HepG2 (cell line): Measurements from ENCODE around the gene FBXO8. TPM values are rescaled to one million over a fixed set of nuclear protein-coding genes. Genes with fewer than 3 reads are reported as not detected.

Experiments
- DMTF1 ChIP-seq: sonication (generic); formaldehyde crosslinking; IDR thresholded peaks from 2 replicates; pipeline ENCODE4 v1.4.0; 2020; ENCODE audit warnings: mild to moderate bottlenecking, missing genetic modification reagents
- EED ChIP-seq: sonication (generic); formaldehyde crosslinking; IDR thresholded peaks from 2 replicates; pipeline ENCODE4 v1.5.0; 2020; ENCODE audit warnings: mild to moderate bottlenecking, missing genetic modification reagents
- GATA4 ChIP-seq: sonication (generic); IDR thresholded peaks from 2 replicates; pipeline ENCODE4 v1.6.1; 2016; ENCODE audit warnings: antibody characterized with exemption, low read depth, borderline replicate concordance
- HOXA3 ChIP-seq: sonication (generic); formaldehyde crosslinking; IDR thresholded peaks from 2 replicates; pipeline ENCODE4 v1.5.0; 2020; ENCODE audit warnings: missing genetic modification reagents
- HOXA9 ChIP-seq: sonication (generic); formaldehyde crosslinking; IDR thresholded peaks from 2 replicates; pipeline ENCODE4 v1.8.1; 2022; ENCODE audit warnings: missing genetic modification reagents, mild to moderate bottlenecking, moderate library complexity, borderline replicate concordance
- STAT5B ChIP-seq: sonication (generic); formaldehyde crosslinking; IDR thresholded peaks from 2 replicates; pipeline ENCODE4 v1.4.0; 2020; ENCODE audit warnings: missing genetic modification reagents
- ZNF337 ChIP-seq: sonication (generic); formaldehyde crosslinking; IDR thresholded peaks from 2 replicates; pipeline ENCODE4 v1.5.1; 2020; ENCODE audit warnings: missing genetic modification reagents, low read depth, mild to moderate bottlenecking, borderline replicate concordance
- ZNF691 ChIP-seq: sonication (generic); formaldehyde crosslinking; IDR thresholded peaks from 2 replicates; pipeline ENCODE4 v1.4.0; 2020; ENCODE audit warnings: missing genetic modification reagents, low read depth, mild to moderate bottlenecking, borderline replicate concordance
- polyA plus RNA-seq, 8 experiments: library from polyadenylated mRNA; depleted of rRNA in 3 of 8; stranded (reverse) in 7 of 8; unstranded in 1 of 8; fragments of >200 nt; fragmentation: Illumina TruSeq in 4 of 8; extraction: Trizol in 4 of 8; gene quantifications; 2 replicates each; pipeline versions ENCODE4 v1.2.1 to v1.2.3, GENCODE V29; 2011 to 2016; ENCODE audit warnings: low read depth in 4 of 8, missing spikeins in 1 of 8, mixed read lengths in 1 of 8; ENCODE audit not compliant: insufficient read depth in 1 of 8
- total RNA-seq, 5 experiments: library from RNA; depleted of rRNA; stranded (reverse); fragments of >200 nt; fragmentation: Illumina TruSeq; extraction: Trizol; gene quantifications; 2 replicates each; pipeline ENCODE4 v1.2.3, GENCODE V29; 2016; ENCODE audit warnings: low read depth in 1 of 5
- TF ChIP-seq, protein P1 (sequence below): sonication (generic); formaldehyde crosslinking; IDR thresholded peaks from 2 replicates; pipeline ENCODE4 v1.4.0; 2020; ENCODE audit warnings: low read depth, mild to moderate bottlenecking, missing genetic modification reagents
- TF ChIP-seq, protein P2 (sequence below): sonication (generic); formaldehyde crosslinking; IDR thresholded peaks from 2 replicates; pipeline ENCODE4 v1.8.0; 2022; ENCODE audit warnings: missing genetic modification reagents, mild to moderate bottlenecking, moderate library complexity, borderline replicate concordance
- TF ChIP-seq, protein P3 (sequence below), 2 experiments: sonication (generic) in 1 of 2; formaldehyde crosslinking in 1 of 2; IDR thresholded peaks; 2 replicates each; pipeline versions ENCODE4 v1.6.1 to v1.9.0; 2014 to 2022; ENCODE audit warnings: antibody characterized with exemption in 1 of 2, borderline replicate concordance in 1 of 2, inconsistent platforms in 1 of 2, low read depth in 1 of 2, missing genetic modification reagents in 1 of 2

Gene FBXO8
- total and polyA plus RNA-seq, 2 of the 13 experiments (the other 11 are each of a cell fraction or from before 2014, with no cell fraction given), result 11.7 to 15.2 TPM

DNA sequence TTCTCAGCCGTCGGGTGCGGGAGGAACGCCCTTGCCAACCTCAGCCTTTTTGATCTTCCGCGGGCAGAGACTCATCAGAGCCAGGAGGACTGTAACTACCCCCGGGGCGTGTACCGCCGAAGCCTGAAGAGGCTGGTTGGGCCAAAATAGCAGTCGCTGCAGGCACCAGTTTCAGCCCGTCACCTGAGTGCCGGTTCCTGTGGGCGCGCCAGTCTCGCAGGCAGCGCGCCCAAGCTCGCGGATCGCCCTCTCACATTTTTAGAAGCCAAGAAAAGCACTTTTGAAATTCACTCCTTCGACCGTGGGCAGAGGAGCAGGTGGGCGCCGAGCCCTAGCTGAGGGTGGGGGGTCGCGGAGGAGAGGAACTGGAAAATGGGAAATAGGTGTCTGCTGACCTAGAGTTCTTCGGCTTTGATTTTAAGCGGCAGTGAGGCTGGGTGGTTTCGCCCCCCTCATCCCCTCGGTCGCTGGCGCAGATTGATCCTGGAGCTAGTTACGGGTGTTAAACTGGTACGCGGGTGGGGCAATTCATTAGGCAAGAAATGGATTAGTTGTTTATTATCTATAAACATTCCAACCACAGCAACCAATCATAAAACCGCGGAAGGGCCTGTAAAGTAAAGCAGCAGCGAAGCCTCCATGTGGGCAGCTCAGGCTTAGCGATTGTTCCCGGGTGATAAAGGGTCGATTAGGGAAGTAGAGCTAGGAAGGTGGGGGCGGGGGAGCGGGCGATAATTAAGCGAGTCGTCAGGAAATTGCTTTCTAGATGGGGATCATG is 69.2 kb downstream of the FBXO8 start (continued):
- no peak for TF ChIP-seq DMTF1 (CRISPR knock-in tag)
- TF ChIP-seq HOXA9, result no peak
- TF ChIP-seq STAT5B (CRISPR knock-in tag), result no peak
- TF ChIP-seq ZNF691 (CRISPR knock-in tag), result no peak
- TF ChIP-seq, protein P1, sequence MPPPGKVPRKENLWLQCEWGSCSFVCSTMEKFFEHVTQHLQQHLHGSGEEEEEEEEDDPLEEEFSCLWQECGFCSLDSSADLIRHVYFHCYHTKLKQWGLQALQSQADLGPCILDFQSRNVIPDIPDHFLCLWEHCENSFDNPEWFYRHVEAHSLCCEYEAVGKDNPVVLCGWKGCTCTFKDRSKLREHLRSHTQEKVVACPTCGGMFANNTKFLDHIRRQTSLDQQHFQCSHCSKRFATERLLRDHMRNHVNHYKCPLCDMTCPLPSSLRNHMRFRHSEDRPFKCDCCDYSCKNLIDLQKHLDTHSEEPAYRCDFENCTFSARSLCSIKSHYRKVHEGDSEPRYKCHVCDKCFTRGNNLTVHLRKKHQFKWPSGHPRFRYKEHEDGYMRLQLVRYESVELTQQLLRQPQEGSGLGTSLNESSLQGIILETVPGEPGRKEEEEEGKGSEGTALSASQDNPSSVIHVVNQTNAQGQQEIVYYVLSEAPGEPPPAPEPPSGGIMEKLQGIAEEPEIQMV (CRISPR knock-in tag), result no peak
- TF ChIP-seq, protein P2, sequence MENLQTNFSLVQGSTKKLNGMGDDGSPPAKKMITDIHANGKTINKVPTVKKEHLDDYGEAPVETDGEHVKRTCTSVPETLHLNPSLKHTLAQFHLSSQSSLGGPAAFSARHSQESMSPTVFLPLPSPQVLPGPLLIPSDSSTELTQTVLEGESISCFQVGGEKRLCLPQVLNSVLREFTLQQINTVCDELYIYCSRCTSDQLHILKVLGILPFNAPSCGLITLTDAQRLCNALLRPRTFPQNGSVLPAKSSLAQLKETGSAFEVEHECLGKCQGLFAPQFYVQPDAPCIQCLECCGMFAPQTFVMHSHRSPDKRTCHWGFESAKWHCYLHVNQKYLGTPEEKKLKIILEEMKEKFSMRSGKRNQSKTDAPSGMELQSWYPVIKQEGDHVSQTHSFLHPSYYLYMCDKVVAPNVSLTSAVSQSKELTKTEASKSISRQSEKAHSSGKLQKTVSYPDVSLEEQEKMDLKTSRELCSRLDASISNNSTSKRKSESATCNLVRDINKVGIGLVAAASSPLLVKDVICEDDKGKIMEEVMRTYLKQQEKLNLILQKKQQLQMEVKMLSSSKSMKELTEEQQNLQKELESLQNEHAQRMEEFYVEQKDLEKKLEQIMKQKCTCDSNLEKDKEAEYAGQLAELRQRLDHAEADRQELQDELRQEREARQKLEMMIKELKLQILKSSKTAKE (CRISPR knock-in tag), result no peak
- no peak for TF ChIP-seq GATA4
- no peak for TF ChIP-seq ZNF337
- TF ChIP-seq, protein P3, sequence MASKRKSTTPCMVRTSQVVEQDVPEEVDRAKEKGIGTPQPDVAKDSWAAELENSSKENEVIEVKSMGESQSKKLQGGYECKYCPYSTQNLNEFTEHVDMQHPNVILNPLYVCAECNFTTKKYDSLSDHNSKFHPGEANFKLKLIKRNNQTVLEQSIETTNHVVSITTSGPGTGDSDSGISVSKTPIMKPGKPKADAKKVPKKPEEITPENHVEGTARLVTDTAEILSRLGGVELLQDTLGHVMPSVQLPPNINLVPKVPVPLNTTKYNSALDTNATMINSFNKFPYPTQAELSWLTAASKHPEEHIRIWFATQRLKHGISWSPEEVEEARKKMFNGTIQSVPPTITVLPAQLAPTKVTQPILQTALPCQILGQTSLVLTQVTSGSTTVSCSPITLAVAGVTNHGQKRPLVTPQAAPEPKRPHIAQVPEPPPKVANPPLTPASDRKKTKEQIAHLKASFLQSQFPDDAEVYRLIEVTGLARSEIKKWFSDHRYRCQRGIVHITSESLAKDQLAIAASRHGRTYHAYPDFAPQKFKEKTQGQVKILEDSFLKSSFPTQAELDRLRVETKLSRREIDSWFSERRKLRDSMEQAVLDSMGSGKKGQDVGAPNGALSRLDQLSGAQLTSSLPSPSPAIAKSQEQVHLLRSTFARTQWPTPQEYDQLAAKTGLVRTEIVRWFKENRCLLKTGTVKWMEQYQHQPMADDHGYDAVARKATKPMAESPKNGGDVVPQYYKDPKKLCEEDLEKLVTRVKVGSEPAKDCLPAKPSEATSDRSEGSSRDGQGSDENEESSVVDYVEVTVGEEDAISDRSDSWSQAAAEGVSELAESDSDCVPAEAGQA (IDR thresholded peaks at IDR 0.05; ENCODE audit: low read depth), result no peak
- TF ChIP-seq, protein P3 (CRISPR knock-in tag; IDR thresholded peaks at IDR 0.05; ENCODE audit: borderline replicate concordance), result no peak
- no peak for TF ChIP-seq EED
- TF ChIP-seq HOXA3 (CRISPR knock-in tag), result no peak
